Stimulated activated CD4-positive, alpha-beta T cell treated with anti-CD3 and anti-CD28 coated beads, Interleukin-2, amount 100 ng/mL, for 24 hours (primary cell): ENCODE results near the gene NT5E.

Experiments used
- DNase-seq, 2 donors: peaks; one replicate each; pipeline ENCODE4 v3.0.0-alpha.2; 2020

Gene NT5E

GRCh38 chr6:85422996-85423395 lies 26.9 kb upstream of the NT5E start:
- no peak for DNase-seq

GRCh38 chr6:85424981-85425380 lies 24.9 kb upstream of the NT5E start:
- DNase-seq: no peak

- no peak for DNase-seq
These were observed 23.9 kb upstream of the NT5E start for GRCh38 chr6:85425997-85426396.

GRCh38 chr6:85428486-85428885 lies 21.4 kb upstream of the NT5E start:
- no peak for DNase-seq

- DNase-seq: no peak
These were observed 20.5 kb upstream of the NT5E start for GRCh38 chr6:85429346-85429745.

- no peak for DNase-seq
These were observed 18.6 kb upstream of the NT5E start for GRCh38 chr6:85431271-85431670.

- no peak for DNase-seq
These were observed 17.3 kb upstream of the NT5E start for GRCh38 chr6:85432554-85432953.

GRCh38 chr6:85435851-85436250 lies 14.0 kb upstream of the NT5E start:
- no peak for DNase-seq

- DNase-seq: no peak
These were observed 13.5 kb upstream of the NT5E start for GRCh38 chr6:85436411-85436810.

- no peak for DNase-seq
These were observed 12.9 kb upstream of the NT5E start for GRCh38 chr6:85436939-85437495.

GRCh38 chr6:85443349-85444117 lies 6.3 kb upstream of the NT5E start:
- no peak for DNase-seq

GRCh38 chr6:85449388-85449817 lies 480 bp upstream of the NT5E start:
- peak; percentile 43 to 56 for DNase-seq

- DNase-seq: no peak
These were observed 1.9 kb downstream of the NT5E start for GRCh38 chr6:85451565-85452306.

GRCh38 chr6:85452441-85452881 lies 2.6 kb downstream of the NT5E start:
- DNase-seq: no peak

- no peak for DNase-seq
These were observed 3.2 kb downstream of the NT5E start for GRCh38 chr6:85453052-85453451.

- no peak for DNase-seq
These were observed 3.6 kb downstream of the NT5E start for GRCh38 chr6:85453490-85453889.

- DNase-seq: no peak
These were observed 5.7 kb downstream of the NT5E start for GRCh38 chr6:85455471-85456026.

- no peak for DNase-seq
These were observed 6.9 kb downstream of the NT5E start for GRCh38 chr6:85456782-85457181.

- DNase-seq: no peak
These were observed 8.3 kb downstream of the NT5E start for GRCh38 chr6:85458184-85458583.

- DNase-seq: no peak
These were observed 8.9 kb downstream of the NT5E start for GRCh38 chr6:85458782-85459181.

- DNase-seq: no peak
These were observed 9.5 kb downstream of the NT5E start for GRCh38 chr6:85459224-85459901.

- no peak for DNase-seq
These were observed 10.5 kb downstream of the NT5E start for GRCh38 chr6:85460154-85460920.
